Lower lobe of right lung (tissue), 2 donors: ENCODE results near the gene HOMEZ. TPM values are rescaled to one million over a fixed set of nuclear protein-coding genes. Genes with fewer than 3 reads are reported as not detected.

Experiments
- ATAC-seq, 2 donors: fragments of 200-7000 bp; cut with Tn5 transposase; one replicate each; pipeline ENCODE4 v1.9.1; 2020 to 2022; ENCODE audit warnings: mild to moderate bottlenecking in 2 of 2, moderate library complexity in 2 of 2
- DNase-seq: peaks from one replicate; pipeline ENCODE4 v3.0.0-alpha.2; 2020
- H3K27ac ChIP-seq: fragments of 200-600 bp; one replicate; pipeline ENCODE4 v1.8.0; 2022
- H3K27me3 ChIP-seq: fragments of 200-600 bp; one replicate; pipeline ENCODE4 v1.8.0; 2022; ENCODE audit warnings: low read depth
- H3K36me3 ChIP-seq: fragments of 200-600 bp; one replicate; pipeline ENCODE4 v1.8.0; 2022; ENCODE audit warnings: mild to moderate bottlenecking
- H3K4me1 ChIP-seq: fragments of 200-600 bp; one replicate; pipeline ENCODE4 v1.8.0; 2022
- H3K4me3 ChIP-seq: fragments of 200-600 bp; one replicate; pipeline ENCODE4 v1.8.0; 2022; ENCODE audit warnings: mild to moderate bottlenecking
- H3K9me3 ChIP-seq: fragments of 200-600 bp; one replicate; pipeline ENCODE4 v1.8.0; 2022
- CTCF ChIP-seq: fragments of 200-600 bp; IDR thresholded peaks from one replicate; pipeline ENCODE4 v1.8.0; 2022; ENCODE audit warnings: antibody characterized with exemption, mild to moderate bottlenecking
- intact Hi-C: fragments of 100-400 bp; cut with DNase I; formaldehyde crosslinking; loops from one replicate; pipeline ENCODE4 v1.11.0; 2022
- total RNA-seq: library from RNA; stranded (reverse); fragmentation: NEBNext Ultra II Directional; extraction: Animal tissue kit (Norgen Biotek cat#: 25700); gene quantifications from one replicate; pipeline ENCODE4 v1.2.1, GENCODE V29; 2021
- donor health status: DM: no; HTN: yes; CAD: no; lungs with severe emphysema.

Gene HOMEZ
- total RNA-seq, 1 donor from 2014 or later, result 12.4 TPM

GRCh38 chr14:23307687-23308644 lies 22.0 kb upstream of the HOMEZ start:
- Histone ChIP-seq H3K9me3 (no peaks in the 10 kb centered on the region), H3K36me3 (peaks cover 48% of the 10 kb centered on the region), H3K27me3 (no peaks in the 10 kb centered on the region), H3K4me3 (peak overlapping the region; percentile 65), H3K4me1 (peaks cover 40% of the 10 kb centered on the region), H3K27ac (peak overlapping the region; percentile 82)
- intact Hi-C loops, result no loop called here
- DNase-seq, result no peak
- no peak for TF ChIP-seq CTCF
- no peak for ATAC-seq

GRCh38 chr14:23307146-23307530 lies 21.2 kb upstream of the HOMEZ start:
- Histone ChIP-seq H3K27me3 (no peaks in the 10 kb centered on the region), H3K9me3 (no peaks in the 10 kb centered on the region), H3K4me1 (peaks cover 43% of the 10 kb centered on the region), H3K4me3 (peak overlapping the region; percentile 65), H3K36me3 (peaks cover 42% of the 10 kb centered on the region), H3K27ac (peak overlapping the region; percentile 82)
- no peak for TF ChIP-seq CTCF
- ATAC-seq, result no peak
- intact Hi-C loops, result no loop called here
- DNase-seq, result no peak

- Histone ChIP-seq H3K27ac (peak within 1 kb of the TSS; percentile 82), H3K9me3 (no peaks in the 10 kb centered on the region), H3K4me3 (peak within 1 kb of the TSS; percentile 65), H3K4me1 (peaks cover 43% of the 10 kb centered on the region), H3K36me3 (peaks cover 36% of the 10 kb centered on the region), H3K27me3 (no peaks in the 10 kb centered on the region)
- intact Hi-C loops, result no loop called here
- DNase-seq, result peak; percentile 94
- TF ChIP-seq CTCF, result no peak
- ATAC-seq, result peak; percentile 79 to 83
These were observed 20.6 kb upstream of the HOMEZ start, which contains the start of gene BCL2L2 for GRCh38 chr14:23306412-23307145. Gene BCL2L2 (plus strand): TSS chr14:23306833. CDS start chr14:23307768, 935 bp downstream.

GRCh38 chr14:23302290-23303225 lies 16.6 kb upstream of the HOMEZ start, which contains the start of gene PPP1R3E:
Gene PPP1R3E (minus strand): TSS chr14:23302859. CDS start chr14:23302576, 283 bp downstream.
- Histone ChIP-seq H3K27ac (peak within 1 kb of the TSS; percentile 96), H3K9me3 (no peaks in the 10 kb centered on the region), H3K4me3 (peak within 1 kb of the TSS; percentile 78), H3K4me1 (peaks cover 51% of the 10 kb centered on the region), H3K27me3 (no peaks in the 10 kb centered on the region), H3K36me3 (peaks cover 11% of the 10 kb centered on the region)
- intact Hi-C loops, result no loop called here
- ATAC-seq (peak; percentile 66 to 68), DNase-seq (peak; percentile 83)
- TF ChIP-seq CTCF, result no peak

- peak; percentile 15 to 17 for ATAC-seq
- H3K36me3 ChIP-seq, result peaks cover 16% of the 10 kb centered on the region
- no peaks in the 10 kb centered on the region for H3K9me3 ChIP-seq
- peak overlapping the region; percentile 78 for H3K4me3 ChIP-seq
- no peaks in the 10 kb centered on the region for H3K27me3 ChIP-seq
- no peak for DNase-seq
- H3K27ac ChIP-seq, result peak overlapping the region; percentile 96
- H3K4me1 ChIP-seq, result peaks cover 45% of the 10 kb centered on the region
- intact Hi-C loops, result no loop called here
- TF ChIP-seq CTCF, result no peak
These were observed 16.0 kb upstream of the HOMEZ start for GRCh38 chr14:23301969-23302289.
